ENCODE measurements around the gene PLCE1.

The PLCE1 gene

DNA sequence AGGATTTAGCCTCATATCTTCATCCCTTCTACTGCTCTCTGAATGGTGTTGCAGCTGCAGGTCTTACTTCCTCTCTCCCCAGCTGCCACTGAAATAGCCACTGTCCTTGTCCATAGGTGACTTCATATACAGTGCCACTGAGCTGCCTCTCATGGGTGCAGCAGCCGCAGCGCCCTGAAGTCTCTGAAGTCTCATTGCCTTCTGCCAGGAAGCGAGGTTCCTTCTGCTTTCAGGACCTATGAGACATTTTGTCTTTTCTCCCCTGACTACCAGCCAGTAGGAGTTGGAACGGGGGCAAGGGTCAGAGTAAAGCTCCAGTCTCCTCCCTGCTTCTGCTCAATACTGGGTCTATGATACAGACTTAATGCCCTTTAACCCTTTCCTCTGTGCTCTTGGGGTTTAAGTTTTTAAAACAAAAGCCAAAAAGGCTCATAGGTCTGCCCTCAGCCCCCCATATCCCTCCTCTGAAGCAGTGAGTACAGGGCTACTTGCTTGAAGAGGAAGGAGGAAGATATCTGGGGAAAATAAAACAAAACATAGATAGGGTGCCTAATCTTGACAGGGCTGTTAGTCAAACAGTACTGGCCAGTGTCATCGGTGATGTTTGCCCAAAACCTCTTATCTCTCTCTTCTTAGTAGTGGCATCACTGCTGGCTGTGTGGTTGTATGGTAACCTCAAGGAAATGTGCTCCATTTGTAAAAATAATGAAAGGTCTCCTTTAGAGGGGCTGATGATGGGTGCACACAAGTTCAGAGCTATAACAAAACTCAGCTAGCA, 7.1 kb downstream of the PLCE1 start:
- no peak for DNase-seq (ENCODE audit: low read depth)
- TF ChIP-seq, protein P1, sequence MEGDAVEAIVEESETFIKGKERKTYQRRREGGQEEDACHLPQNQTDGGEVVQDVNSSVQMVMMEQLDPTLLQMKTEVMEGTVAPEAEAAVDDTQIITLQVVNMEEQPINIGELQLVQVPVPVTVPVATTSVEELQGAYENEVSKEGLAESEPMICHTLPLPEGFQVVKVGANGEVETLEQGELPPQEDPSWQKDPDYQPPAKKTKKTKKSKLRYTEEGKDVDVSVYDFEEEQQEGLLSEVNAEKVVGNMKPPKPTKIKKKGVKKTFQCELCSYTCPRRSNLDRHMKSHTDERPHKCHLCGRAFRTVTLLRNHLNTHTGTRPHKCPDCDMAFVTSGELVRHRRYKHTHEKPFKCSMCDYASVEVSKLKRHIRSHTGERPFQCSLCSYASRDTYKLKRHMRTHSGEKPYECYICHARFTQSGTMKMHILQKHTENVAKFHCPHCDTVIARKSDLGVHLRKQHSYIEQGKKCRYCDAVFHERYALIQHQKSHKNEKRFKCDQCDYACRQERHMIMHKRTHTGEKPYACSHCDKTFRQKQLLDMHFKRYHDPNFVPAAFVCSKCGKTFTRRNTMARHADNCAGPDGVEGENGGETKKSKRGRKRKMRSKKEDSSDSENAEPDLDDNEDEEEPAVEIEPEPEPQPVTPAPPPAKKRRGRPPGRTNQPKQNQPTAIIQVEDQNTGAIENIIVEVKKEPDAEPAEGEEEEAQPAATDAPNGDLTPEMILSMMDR (IDR thresholded peaks at IDR 0.05; ENCODE audit: low read depth, low read length, missing control alignments) = no peak
- no peak overlapping the region for H3K4me3 ChIP-seq (ENCODE audit: low read depth, low read length)

DNA sequence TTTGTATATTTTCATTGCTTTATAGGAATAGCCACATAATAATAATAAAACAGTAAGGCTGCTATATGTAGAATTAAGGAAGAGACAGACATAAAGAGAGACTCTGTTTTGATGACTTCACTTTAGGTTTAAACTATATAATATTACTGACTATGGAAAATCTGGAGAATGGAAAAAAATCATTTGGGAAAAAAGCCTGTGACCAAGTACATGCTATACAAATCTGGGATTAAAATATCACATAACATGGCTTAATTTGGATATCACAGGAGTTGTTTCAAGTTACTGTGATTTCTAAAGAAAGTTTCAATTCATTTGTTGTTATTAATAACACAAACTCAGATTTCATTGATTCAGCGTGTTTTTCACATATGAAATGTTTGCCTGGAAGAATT, 7.7 kb downstream of the PLCE1 start:
- H3K4me3 ChIP-seq (ENCODE audit: low read depth, low read length) = no peak overlapping the region
- TF ChIP-seq, protein P1 (IDR thresholded peaks at IDR 0.05; ENCODE audit: low read depth, low read length, missing control alignments) = no peak

DNA sequence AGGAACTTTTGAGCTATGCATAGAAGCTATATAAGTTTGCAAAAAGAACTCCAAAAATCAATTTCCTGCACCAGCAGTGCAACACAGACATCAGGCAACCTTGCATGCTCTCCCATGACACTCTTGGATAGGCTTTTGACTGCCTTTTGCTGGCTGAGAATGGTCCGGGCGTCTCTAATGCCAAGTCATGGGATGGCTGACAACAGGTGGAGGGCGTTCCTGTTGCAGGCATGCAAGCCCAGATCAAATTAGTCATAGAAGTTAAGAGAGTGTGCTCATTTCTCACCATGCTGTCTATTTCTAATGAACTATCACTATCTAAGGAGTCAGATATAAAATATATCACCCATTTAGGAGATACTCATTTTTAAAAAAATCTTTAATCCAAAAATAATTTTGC, 8.4 kb downstream of the PLCE1 start:
- TF ChIP-seq, protein P1 (IDR thresholded peaks at IDR 0.05; ENCODE audit: low read depth, low read length, missing control alignments) = no peak
- no peak overlapping the region for H3K4me3 ChIP-seq (ENCODE audit: low read depth, low read length)
- no peak for DNase-seq (ENCODE audit: low read depth)

More for the DNA sequence above, 7.7 kb downstream of the PLCE1 start:
- no peak for DNase-seq (ENCODE audit: low read depth)

DNA sequence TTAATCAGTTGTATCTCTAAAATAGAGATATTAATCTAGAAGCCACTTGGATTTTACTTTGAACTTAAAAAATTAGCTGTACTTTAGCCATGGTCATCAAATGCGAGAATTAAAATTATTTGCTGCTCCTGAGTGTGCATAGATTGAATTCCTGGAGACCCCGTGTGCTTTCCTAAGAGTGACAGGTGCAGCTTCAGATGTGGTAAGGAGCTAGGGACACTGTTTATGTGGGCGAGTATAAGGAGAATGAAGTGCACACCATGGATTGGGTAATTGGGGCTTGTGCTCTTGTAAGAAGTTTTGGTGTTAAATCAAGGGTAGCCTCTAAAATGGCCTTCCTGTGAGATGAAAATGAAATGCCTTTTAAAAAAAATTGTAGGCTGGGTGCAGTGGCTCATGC, 9.8 kb downstream of the PLCE1 start:
- DNase-seq (ENCODE audit: low read depth) = no peak
- H3K4me3 ChIP-seq (ENCODE audit: low read depth, low read length) = no peak overlapping the region
- TF ChIP-seq, protein P1 (IDR thresholded peaks at IDR 0.05; ENCODE audit: low read depth, low read length, missing control alignments) = no peak

DNA sequence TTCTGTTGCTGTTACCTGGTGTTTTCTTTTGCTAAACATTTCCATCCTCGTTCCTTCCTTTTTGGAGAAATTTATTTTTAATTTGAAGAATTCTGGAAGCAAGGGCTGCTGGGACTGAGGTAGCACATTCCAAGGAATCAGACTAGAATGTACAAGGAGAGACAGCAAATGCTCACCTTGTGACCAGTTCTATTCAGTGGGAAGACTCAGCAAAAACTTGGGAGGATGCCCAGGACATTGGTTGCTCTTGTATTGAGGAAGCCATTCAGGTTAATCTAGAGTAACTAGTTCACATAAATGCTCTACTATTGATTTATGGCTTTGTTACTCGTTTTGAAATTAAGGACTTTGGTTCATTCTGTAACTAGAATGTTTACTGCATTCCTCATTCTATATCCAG, 11.3 kb downstream of the PLCE1 start:
- no peak for DNase-seq (ENCODE audit: low read depth)
- no peak overlapping the region for H3K4me3 ChIP-seq (ENCODE audit: low read depth, low read length)
- TF ChIP-seq, protein P1 (IDR thresholded peaks at IDR 0.05; ENCODE audit: low read depth, low read length, missing control alignments) = no peak

DNA sequence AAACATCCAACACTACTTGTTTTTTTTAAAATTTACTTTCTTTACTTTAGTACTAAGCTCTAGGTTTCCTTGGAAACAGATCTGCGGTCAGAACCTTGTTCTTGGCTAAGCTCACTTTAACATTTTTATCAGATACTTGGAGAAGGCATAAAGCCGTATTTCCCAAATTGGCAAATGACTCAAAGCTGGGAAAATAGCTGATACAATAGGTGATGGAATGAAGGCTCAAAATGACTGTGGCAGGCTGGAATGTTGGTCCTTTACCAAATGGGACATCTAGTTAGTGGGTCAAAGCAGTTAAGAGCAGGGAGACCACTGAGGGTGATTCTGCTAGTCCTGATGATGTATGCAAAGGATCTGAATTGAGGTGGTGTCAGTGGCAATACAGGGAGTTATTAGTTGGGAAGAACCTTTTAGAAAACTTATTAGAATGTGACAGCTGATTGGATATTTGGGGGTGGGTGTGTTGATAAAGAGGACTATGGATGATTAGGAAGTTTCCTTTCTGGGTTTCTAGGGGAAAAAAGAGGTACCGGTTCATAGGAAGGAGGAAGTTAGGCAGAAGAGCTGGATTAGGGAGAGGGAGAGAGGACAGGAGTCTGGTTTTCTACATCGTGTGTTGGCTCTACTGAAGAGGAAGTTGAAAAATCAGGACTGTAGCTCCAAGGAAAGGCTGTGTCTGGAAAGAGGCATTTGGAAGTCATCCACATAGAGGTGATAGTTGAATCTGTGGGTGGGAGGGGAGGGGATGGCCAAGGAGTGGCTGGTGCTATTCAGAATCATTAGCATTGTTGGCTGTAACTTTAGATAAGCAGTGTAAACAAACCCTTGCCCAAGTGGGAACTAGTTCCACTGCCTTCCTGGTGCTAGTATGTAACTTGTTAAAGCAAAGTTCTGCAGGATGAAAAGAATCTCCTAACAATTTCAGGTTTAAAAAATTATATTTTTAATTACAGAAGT, 13.1 kb downstream of the PLCE1 start:
- no peak for DNase-seq (ENCODE audit: low read depth)
- TF ChIP-seq, protein P1 (IDR thresholded peaks at IDR 0.05; ENCODE audit: low read depth, low read length, missing control alignments) = no peak
- H3K4me3 ChIP-seq (ENCODE audit: low read depth, low read length) = no peak overlapping the region
